Measurements from ENCODE around the gene PPIA.
"Not testable (repeated sequence)": the region's sequence is repeated elsewhere in the genome, so short reads cannot be mapped to it uniquely, and the experiment has no call there.

The PPIA gene

GRCh38 chr7:44764081-44764480, 32.4 kb upstream of the PPIA start:
- DNase-seq (ENCODE audit: low read depth) = no peak

- DNase-seq (ENCODE audit: low read depth) = no peak
Observed at GRCh38 chr7:44764665-44765578, 31.6 kb upstream of the PPIA start.

GRCh38 chr7:44765579-44766415, 30.7 kb upstream of the PPIA start:
- DNase-seq (ENCODE audit: low read depth) = no peak

GRCh38 chr7:44766416-44766801, 30.1 kb upstream of the PPIA start:
- DNase-seq (ENCODE audit: low read depth) = no peak

- no peak for DNase-seq (ENCODE audit: low read depth)
Observed at GRCh38 chr7:44767134-44767911, 29.2 kb upstream of the PPIA start.

GRCh38 chr7:44767912-44768627, 28.4 kb upstream of the PPIA start:
- DNase-seq (ENCODE audit: low read depth) = no peak

GRCh38 chr7:44768628-44769371, 27.7 kb upstream of the PPIA start:
- DNase-seq (ENCODE audit: low read depth) = no peak

GRCh38 chr7:44769376-44769775, 27.1 kb upstream of the PPIA start:
- no peak for DNase-seq (ENCODE audit: low read depth)

- no peak for DNase-seq (ENCODE audit: low read depth)
Observed at GRCh38 chr7:44769776-44770294, 26.6 kb upstream of the PPIA start.

- no peak for DNase-seq (ENCODE audit: low read depth)
Observed at GRCh38 chr7:44771358-44771757, 25.1 kb upstream of the PPIA start.

- no peak for DNase-seq (ENCODE audit: low read depth)
Observed at GRCh38 chr7:44772440-44772839, 24.0 kb upstream of the PPIA start.

- DNase-seq (ENCODE audit: low read depth) = no peak
Observed at GRCh38 chr7:44772867-44773266, 23.6 kb upstream of the PPIA start.

GRCh38 chr7:44774486-44774885, 22.0 kb upstream of the PPIA start:
- DNase-seq (ENCODE audit: low read depth) = not testable (repeated sequence)

GRCh38 chr7:44775383-44776107, 20.9 kb upstream of the PPIA start:
- DNase-seq (ENCODE audit: low read depth) = no peak

GRCh38 chr7:44776211-44776610, 20.3 kb upstream of the PPIA start:
- no peak for DNase-seq (ENCODE audit: low read depth)

GRCh38 chr7:44782460-44782859, 14.0 kb upstream of the PPIA start:
- DNase-seq (ENCODE audit: low read depth) = no peak

GRCh38 chr7:44783407-44783806, 13.1 kb upstream of the PPIA start:
- no peak for DNase-seq (ENCODE audit: low read depth)

GRCh38 chr7:44784364-44784763, 12.1 kb upstream of the PPIA start:
- DNase-seq (ENCODE audit: low read depth) = no peak

GRCh38 chr7:44785218-44785617, 11.3 kb upstream of the PPIA start:
- DNase-seq (ENCODE audit: low read depth) = not testable (repeated sequence)

GRCh38 chr7:44787041-44787440, 9.4 kb upstream of the PPIA start:
- DNase-seq (ENCODE audit: low read depth) = no peak
